Left colon (tissue), 2 donors: Measurements from ENCODE around the gene GAL3ST2. TPM values are rescaled to one million over a fixed set of nuclear protein-coding genes. Genes with fewer than 3 reads are reported as not detected.
"Not testable (repeated sequence)": the region's sequence is repeated elsewhere in the genome, so short reads cannot be mapped to it uniquely, and the experiment has no call there.

ENCODE experiments used
- ATAC-seq: fragments of 200-7000 bp; cut with Tn5 transposase; one replicate; pipeline ENCODE4 v1.9.1; 2020; ENCODE audit warnings: mild to moderate bottlenecking, moderate library complexity
- DNase-seq, 2 donors: peaks; one replicate each; pipeline ENCODE4 v3.0.0-alpha.2; 2020
- intact Hi-C, 2 donors: fragments of 100-400 bp; cut with DNase I in 1 of 2; cut with micrococcal nuclease in 1 of 2; formaldehyde crosslinking; loops; one replicate each; pipeline versions ENCODE4 v1.11.2 to v1.14.0; 2022; cut with DNase I, micrococcal nuclease
- total RNA-seq, 2 donors: library from RNA; stranded (reverse); fragmentation: NEBNext Ultra II Directional; extraction: Animal tissue kit (Norgen Biotek cat#: 25700); gene quantifications; one replicate each; pipeline ENCODE4 v1.2.1, GENCODE V29; 2021
- donor health status: DM: no; HTN: no; CAD: no.
- donor health status: DM: yes; HTN: yes; CAD: no.

GAL3ST2 gene
- total RNA-seq, 2 donors from 2014 or later = 50.8 to 69.8 TPM

DNA sequence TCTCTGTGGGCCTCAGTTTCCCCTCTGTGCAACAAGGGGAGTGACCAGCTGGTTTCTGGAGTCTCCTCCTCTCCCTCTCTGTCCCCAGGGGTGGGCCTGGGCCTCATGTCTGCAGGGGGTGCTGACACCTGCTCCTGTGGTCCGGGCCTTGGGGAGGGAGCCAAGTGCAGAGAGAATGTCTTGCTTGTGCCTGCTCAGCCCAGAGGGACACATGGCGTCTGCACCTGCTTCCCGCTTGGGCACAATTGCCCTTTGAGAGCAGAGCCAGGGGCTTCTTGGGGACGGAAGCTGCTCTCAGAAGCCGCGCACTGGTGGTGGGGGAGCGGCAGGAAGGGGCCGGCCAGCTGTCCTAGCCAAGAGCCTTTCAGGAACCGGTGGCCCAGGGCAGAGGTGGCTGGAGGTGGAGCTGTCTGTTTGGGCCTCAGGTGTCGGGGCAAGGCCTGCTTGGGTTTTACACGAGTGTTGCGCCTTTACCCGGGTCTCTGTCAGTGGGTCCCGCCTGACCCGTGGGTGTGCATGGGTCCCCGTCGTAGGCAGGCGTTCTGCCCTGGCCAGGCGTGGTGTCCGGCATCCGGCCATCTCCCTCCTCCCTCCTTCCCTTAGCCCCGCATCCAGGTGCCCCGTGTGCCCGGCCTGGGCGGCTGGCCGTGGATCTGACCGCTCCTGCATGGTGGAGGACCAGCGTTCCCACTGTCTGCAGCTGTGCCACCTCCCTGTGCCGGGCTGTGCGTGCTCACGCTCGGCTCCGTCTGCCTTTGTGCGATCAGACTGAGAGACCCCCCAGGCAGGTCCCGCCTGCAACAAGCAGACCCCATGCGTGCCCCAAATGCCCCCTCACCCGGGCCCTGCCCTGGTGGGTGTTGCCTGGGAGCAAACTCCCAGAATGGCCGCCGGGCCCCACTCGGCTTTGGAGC is 36.4 kb downstream of the GAL3ST2 start:
- intact Hi-C loops = no loop called here
- ATAC-seq = peak; percentile 8
- peak in 1 of 2 donors; percentile 18 for DNase-seq

GRCh38 chr2:241813644-241814392 is 37.2 kb downstream of the GAL3ST2 start:
- intact Hi-C loops = no loop called here
- DNase-seq (peak in 1 of 2 donors; percentile 19), ATAC-seq (peak; percentile 14)

DNA sequence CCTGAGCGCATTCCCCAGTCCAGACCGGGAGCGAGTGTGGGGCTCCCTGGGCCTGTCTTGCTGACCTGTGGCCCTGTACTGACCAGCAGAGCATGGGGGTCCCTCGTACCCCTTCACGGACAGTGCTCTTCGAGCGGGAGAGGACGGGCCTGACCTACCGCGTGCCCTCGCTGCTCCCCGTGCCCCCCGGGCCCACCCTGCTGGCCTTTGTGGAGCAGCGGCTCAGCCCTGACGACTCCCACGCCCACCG is 37.7 kb downstream of the GAL3ST2 start:
- ATAC-seq = no peak
- intact Hi-C loops = no loop called here
- DNase-seq = peak in 1 of 2 donors; percentile 16

- peak; percentile 51 for ATAC-seq
- DNase-seq = peak in 1 of 2 donors; percentile 55
- intact Hi-C loops = no loop called here
These were observed 38.2 kb downstream of the GAL3ST2 start for GRCh38 chr2:241814643-241815476.

DNA sequence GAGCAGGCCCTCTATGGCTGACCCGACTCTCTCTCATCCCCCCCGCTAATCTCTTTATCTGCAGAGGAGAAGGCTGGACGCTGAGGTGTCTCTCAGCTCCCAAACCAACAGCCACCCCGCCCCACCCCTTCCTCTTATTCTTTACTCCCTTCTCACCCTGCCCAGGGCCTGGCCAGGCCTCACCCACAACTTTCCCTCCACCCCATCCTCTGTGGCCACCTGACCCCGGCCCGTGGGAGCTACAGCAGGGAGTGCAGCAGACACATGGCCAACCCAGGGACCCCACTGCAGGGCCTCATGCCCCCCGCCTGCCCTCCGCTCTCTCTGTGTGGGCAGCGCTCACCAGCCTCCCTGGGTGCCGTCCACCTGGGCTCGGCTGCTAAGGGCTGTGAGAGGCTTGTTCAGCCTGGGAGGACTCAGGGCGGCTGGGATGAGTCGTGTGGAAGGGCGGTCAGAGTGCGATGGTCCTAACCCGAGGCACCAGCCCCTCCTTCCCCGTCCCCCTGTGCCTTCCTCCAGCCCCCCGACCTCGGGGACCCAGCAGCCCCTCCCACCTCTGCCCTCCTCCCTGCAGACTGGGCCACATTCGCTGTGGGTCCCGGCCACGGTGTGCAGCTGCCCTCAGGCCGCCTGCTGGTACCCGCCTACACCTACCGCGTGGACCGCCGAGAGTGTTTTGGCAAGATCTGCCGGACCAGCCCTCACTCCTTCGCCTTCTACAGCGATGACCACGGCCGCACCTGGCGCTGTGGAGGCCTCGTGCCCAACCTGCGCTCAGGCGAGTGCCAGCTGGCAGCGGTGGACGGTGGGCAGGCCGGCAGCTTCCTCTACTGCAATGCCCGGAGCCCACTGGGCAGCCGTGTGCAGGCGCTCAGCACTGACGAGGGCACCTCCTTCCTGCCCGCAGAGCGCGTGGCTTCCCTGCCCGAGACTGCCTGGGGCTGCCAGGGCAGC is 39.1 kb downstream of the GAL3ST2 start:
- DNase-seq (peak in 1 of 2 donors; percentile 13), ATAC-seq (no peak)
- intact Hi-C loops = no loop called here

GRCh38 chr2:241816431-241817121 is 40.0 kb downstream of the GAL3ST2 start:
- ATAC-seq = no peak
- peak in 1 of 2 donors; percentile 11 for DNase-seq
- intact Hi-C loops = no loop called here

GRCh38 chr2:241817126-241817820 is 40.7 kb downstream of the GAL3ST2 start:
- intact Hi-C loops = no loop called here
- DNase-seq = peak in 1 of 2 donors; percentile 38
- ATAC-seq = peak; percentile 17

GRCh38 chr2:241817821-241818215 is 41.2 kb downstream of the GAL3ST2 start:
- ATAC-seq, DNase-seq, intact Hi-C loops: not testable (repeated sequence)

DNA sequence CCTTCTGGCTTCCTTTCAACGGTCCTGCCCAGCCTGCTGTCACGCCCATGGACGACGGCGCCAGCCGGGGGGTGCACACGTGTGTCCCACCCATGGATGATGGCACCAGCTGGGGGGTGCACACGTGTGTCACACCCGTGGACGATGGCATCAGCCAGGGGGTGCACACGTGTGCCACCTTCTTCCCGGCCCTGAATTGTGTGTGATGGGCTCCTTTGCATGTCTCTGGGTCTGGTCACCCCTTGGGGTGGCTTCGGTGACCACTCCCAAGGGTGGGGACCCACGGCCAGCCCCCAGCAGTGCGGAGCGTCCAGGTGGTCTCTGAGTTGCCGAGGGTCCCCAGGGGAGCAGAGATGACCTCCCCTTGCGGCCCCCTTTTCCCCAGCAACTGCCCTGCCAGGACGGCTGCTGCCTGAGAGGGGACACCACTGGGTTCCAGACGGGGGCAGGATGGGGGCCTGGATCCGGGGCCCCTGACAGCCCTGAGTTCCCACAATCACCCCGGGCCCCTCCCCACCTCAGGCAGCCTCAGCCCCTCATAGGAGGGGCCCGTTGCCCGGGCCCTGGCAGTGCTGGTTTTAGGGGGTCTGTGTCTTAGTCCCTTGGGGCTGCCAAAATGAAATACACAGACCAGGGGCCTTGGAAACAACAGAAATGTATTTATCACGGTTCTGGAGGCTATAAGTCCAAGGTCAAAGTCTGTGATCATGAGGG is 41.8 kb downstream of the GAL3ST2 start:
- DNase-seq (peak; percentile 25 to 26), ATAC-seq (peak; percentile 9)
- intact Hi-C loops = no loop called here

DNA sequence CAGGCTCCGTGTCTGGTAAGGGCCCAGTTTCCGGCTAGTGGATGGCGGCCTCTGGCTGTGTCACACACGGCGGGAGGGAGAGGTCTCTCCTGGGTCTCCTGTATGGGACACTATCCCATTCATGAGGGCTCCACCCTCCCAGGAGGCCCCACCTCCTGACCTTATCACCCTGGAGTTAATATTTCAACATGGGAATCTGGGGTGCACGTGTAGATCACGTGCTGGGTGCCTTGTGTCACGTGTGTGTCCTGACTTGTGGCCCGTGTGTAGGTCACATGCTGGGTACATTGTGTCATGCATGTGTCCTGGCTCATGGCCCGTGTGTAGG is 42.3 kb downstream of the GAL3ST2 start:
- DNase-seq (peak; percentile 40 to 68), ATAC-seq (peak; percentile 41)
- intact Hi-C loops = no loop called here

DNA sequence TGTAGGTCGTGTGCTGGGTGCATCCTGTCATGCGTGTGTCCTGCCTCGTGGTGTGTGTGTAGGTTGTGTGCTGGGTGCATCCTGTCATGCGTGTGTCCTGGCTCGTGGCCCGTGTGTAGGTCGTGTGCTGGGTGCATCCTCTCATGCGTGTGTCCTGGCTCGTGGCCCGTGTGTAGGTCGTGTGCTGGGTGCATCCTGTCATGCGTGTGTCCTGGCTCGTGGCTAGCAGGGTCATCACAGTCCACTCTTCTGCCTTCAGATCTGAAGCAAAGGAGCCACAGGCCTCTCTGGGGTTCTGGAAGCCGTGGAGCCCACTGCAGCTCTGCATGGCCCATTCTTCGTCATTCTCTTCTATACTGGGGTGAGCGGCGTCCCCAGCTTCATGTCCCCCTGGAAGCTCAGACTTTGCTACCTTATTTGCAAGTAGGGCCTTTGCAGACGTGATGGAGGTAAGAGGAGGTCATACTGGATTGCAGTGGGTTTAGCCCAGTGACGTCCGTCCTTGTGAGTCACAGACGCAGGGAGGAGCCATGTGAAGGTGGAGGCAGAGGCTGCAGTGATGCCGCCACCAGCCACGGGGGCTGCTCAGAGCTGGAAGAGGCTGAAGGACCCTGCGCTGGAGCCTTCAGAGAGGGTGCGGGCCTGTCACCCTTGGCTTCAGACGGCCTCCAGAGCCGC is 43.5 kb downstream of the GAL3ST2 start:
- peak; percentile 10 to 27 for DNase-seq
- intact Hi-C loops, ATAC-seq: not testable (repeated sequence)

- intact Hi-C loops = no loop called here
- ATAC-seq (no peak), DNase-seq (peak in 1 of 2 donors; percentile 17)
These were observed 44.2 kb downstream of the GAL3ST2 start for GRCh38 chr2:241820625-241821384.

DNA sequence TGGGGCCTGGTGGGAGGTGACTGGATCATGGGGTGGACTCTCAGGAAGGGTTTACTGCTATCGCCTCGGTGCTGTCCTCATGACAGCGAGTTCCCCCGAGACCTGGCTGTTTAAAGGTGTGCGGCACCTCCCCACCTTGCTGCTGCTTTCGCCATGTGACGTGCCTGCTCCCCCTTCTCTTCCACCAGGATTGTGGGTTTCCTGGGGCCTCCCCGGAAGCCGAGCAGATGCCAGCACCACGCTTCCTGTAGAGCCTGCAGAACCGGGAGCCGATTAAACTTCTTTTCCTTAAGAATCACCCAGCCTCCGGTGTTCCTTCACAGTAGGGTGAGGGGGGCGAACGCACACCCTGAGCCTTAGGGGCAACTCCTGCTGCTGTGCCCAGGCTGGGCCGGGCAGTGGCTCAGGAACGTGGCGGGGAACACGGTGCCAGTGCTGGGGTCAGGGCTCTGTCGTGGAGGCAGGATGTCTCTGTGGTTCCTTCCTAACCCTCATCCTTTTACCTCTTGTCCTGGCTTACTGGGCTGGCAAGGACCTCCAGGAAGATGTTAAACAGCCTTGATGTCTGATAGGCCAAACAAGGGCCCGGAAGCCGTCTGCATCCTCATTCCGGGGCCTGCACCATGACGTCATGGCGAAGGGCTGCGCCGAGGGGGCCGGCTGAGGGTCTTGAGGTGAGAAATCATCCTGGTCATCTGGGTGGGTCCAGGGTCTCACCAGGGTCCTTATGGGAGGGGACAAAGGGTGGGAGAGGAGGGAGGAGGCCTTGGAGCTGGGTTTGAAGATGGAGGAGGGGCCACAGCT is 45.0 kb downstream of the GAL3ST2 start:
- ATAC-seq = no peak
- peak in 1 of 2 donors; percentile 20 for DNase-seq
- intact Hi-C loops = no loop called here

- intact Hi-C loops = no loop called here
- DNase-seq (no peak), ATAC-seq (no peak)
These were observed 45.6 kb downstream of the GAL3ST2 start for GRCh38 chr2:241822264-241822623.
